B cell (primary cell): Measurements from ENCODE around the gene SFR1.

Source experiments
- EZH2 ChIP-seq: IDR thresholded peaks from 2 replicates; pipeline ENCODE4 v1.6.1; 2012; ENCODE audit warnings: borderline replicate concordance, low read depth, mild to moderate bottlenecking, moderate library complexity, low read length; ENCODE audit not compliant: insufficient read depth, poor library complexity, severe bottlenecking
- TF ChIP-seq, protein P1 (sequence below): fragments of 200-600 bp; IDR thresholded peaks from one replicate; pipeline ENCODE4 v1.8.0; 2022; ENCODE audit warnings: antibody characterized with exemption, mild to moderate bottlenecking

DNA sequence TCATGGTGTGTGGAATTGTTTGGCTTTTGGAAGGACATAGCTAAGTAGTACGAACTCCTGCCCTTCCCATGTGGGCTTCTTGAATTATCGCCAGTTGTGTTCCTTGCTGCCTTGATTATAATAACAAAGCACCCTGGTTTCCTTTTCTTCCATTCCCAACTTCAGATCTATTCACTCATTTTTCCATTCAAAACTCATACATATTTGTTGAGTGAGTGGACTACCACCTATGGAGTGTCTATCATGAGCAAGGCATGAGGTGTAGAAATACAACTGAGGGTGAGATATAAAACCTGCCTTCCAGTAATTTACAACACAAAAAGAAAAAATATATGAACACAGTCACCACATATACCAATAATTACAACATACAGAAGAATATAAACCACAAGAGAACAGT is 31.4 kb upstream of the SFR1 start:
- TF ChIP-seq, protein P1, sequence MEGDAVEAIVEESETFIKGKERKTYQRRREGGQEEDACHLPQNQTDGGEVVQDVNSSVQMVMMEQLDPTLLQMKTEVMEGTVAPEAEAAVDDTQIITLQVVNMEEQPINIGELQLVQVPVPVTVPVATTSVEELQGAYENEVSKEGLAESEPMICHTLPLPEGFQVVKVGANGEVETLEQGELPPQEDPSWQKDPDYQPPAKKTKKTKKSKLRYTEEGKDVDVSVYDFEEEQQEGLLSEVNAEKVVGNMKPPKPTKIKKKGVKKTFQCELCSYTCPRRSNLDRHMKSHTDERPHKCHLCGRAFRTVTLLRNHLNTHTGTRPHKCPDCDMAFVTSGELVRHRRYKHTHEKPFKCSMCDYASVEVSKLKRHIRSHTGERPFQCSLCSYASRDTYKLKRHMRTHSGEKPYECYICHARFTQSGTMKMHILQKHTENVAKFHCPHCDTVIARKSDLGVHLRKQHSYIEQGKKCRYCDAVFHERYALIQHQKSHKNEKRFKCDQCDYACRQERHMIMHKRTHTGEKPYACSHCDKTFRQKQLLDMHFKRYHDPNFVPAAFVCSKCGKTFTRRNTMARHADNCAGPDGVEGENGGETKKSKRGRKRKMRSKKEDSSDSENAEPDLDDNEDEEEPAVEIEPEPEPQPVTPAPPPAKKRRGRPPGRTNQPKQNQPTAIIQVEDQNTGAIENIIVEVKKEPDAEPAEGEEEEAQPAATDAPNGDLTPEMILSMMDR = no peak
- TF ChIP-seq EZH2 = no peak
